Right cardiac atrium (tissue), 5 donors: ENCODE results near the gene AGPS. TPM values are rescaled to one million over a fixed set of nuclear protein-coding genes. Genes with fewer than 3 reads are reported as not detected.
"Not testable (repeated sequence)": the region's sequence is repeated elsewhere in the genome, so short reads cannot be mapped to it uniquely, and the experiment has no call there.

Source experiments
- ATAC-seq, 2 donors: fragments of 200-7000 bp; cut with Tn5 transposase; one replicate each; pipeline versions ENCODE4 v1.8.0 to v1.9.1; 2020; ENCODE audit warnings: moderate library complexity in 2 of 2, mild to moderate bottlenecking in 1 of 2
- DNase-seq, 3 donors: peaks; one replicate each; pipeline ENCODE4 v3.0.0-alpha.2; 2020
- H3K27ac ChIP-seq: one replicate; pipeline ENCODE4 v1.5.1; 2013; ENCODE audit warnings: mild to moderate bottlenecking, low read length, control low read depth, moderate library complexity
- H3K27me3 ChIP-seq: one replicate; pipeline ENCODE4 v1.6.1; 2013; ENCODE audit not compliant: control insufficient read depth, insufficient read depth
- H3K4me1 ChIP-seq: one replicate; pipeline ENCODE4 v1.6.1; 2013; ENCODE audit warnings: low read length; ENCODE audit not compliant: control insufficient read depth, insufficient read depth
- H3K4me3 ChIP-seq: one replicate; pipeline ENCODE4 v1.5.1; 2013; ENCODE audit warnings: low read length, control low read depth
- H3K9me3 ChIP-seq: one replicate; pipeline ENCODE4 v1.6.1; 2013; ENCODE audit warnings: low read length; ENCODE audit not compliant: control insufficient read depth
- WGBS: extraction: QIAGEN DNeasy Blood & Tissue Kit; methylation state at CpG from one replicate; pipeline ENCODE4 v1.1.7; 2013; 5-methylcytosine and 5-hydroxymethylcytosine counted together
- intact Hi-C, 4 donors: fragments of 100-400 bp; cut with DNase I; formaldehyde crosslinking; loops; one replicate each; pipeline versions ENCODE4 v1.11.0 to v1.14.0; 2022 to 2023
- polyA plus RNA-seq: library from polyadenylated mRNA; stranded (reverse); fragments of 200-250 nt; gene quantifications from one replicate; pipeline ENCODE4 v1.2.3, GENCODE V29; 2013
- total RNA-seq, 4 donors: library from RNA; stranded (reverse); fragmentation: NEBNext Ultra II Directional; extraction: Animal tissue kit (Norgen Biotek cat#: 25700); gene quantifications; one replicate each; pipeline ENCODE4 v1.2.1, GENCODE V29; 2021
- donor health status: healthy with polysubstance abuse.
- donor health status: DM: no; HTN: yes; CAD: no.
- donor health status: DM: no; HTN: no; CAD: no.
- donor health status: DM: no; HTN: yes; CAD: no; lungs with severe emphysema.
- donor health status: DM: yes; HTN: yes; CAD: no.

Gene AGPS
- total and polyA plus RNA-seq, 5 donors = 4.7 to 26.0 (median 23.9) TPM

DNA sequence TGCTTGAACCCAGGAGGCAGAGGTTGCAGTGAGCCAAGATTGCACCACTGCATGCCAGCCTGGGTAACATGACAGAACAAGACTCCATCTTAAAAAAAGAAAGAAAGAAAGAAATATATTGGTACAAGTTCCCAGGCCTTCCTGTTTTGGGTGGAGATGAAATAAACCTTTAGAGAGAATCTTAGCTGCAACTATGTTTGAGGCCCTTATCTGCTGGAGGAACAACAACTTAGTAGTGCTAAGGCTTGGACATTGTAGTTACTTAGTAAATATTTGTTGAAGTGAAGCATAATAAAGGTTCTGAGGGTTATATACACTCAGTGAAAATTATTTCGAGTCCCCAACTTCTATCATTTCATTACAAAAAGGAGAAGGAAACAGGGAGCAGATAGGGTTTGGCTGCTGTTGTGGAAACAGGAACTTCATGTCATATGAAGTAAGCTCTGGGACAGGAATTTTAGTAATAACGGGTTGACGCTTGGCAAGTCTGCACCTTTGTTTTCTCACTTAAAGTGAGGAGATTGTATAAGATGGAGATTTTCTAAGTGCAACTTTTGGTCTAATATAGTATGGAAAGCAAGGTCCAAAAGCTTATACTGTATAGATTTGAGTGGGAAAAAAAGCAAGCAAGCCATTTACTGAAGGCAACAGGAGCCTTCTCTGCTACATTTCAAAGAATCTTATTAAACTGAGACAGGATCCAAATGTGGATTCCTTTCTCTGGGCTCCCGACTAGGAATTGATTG is 40.0 kb upstream of the AGPS start:
- H3K27me3 ChIP-seq = no peaks in the 10 kb centered on the region
- no peak overlapping the region for H3K4me3 ChIP-seq
- H3K9me3 ChIP-seq = no peaks in the 10 kb centered on the region
- 22% methylated on average over 4 of the region's 4 CpGs for whole genome bisulfite sequencing
- DNase-seq (peak in 1 of 3 donors; percentile 46), ATAC-seq (peak; percentile 63 to 70)
- H3K4me1 ChIP-seq = peaks cover 5% of the 10 kb centered on the region
- intact Hi-C loops = no loop called here
- H3K27ac ChIP-seq = no peak overlapping the region

DNA sequence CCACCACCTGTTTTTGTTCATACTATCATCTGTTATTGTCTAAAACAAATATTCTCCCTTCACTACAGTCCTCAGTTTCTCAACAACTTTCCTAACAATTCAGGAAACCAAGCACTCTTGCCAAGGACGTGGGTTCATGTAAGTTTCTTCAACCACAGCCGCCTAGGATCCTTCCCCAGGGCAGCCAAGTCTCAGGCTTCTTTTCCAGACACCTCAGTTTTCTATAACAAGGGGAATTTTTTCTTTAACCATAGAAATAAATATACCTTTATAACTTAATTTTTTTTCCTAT is 39.4 kb upstream of the AGPS start:
- H3K27me3 ChIP-seq = no peaks in the 10 kb centered on the region
- 47% methylated on average over 2 of the region's 2 CpGs for WGBS
- intact Hi-C loops = no loop called here
- DNase-seq = peak in 2 of 3 donors; percentile 55 to 62
- H3K9me3 ChIP-seq = no peaks in the 10 kb centered on the region
- H3K27ac ChIP-seq = no peak overlapping the region
- H3K4me3 ChIP-seq = no peak overlapping the region
- peak; percentile 64 to 79 for ATAC-seq
- H3K4me1 ChIP-seq = peaks cover 5% of the 10 kb centered on the region

DNA sequence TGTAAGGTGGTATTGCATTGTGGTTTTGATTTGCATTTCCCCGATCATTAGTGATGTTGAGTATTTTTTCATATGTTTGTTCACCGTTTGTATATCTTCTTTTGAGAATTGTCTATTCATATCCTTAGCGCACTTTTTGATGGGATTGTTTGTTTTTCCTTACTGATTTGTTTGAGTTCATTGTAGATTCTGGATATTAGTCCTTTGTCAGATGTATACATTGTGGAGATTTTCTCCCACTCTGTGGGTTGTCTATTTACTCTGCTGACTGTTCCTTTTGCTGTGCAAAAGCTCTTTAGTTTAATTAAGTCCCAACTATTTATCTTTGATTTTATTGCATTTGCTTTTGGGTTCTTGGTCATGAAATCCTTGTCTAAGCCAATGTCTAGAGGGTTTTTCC is 38.0 kb upstream of the AGPS start:
- ATAC-seq, H3K27me3 ChIP-seq, H3K27ac ChIP-seq, H3K4me1 ChIP-seq, DNase-seq, intact Hi-C loops, H3K9me3 ChIP-seq, H3K4me3 ChIP-seq: not testable (repeated sequence)
- 91% methylated on average over 3 of the region's 3 CpGs for WGBS

DNA sequence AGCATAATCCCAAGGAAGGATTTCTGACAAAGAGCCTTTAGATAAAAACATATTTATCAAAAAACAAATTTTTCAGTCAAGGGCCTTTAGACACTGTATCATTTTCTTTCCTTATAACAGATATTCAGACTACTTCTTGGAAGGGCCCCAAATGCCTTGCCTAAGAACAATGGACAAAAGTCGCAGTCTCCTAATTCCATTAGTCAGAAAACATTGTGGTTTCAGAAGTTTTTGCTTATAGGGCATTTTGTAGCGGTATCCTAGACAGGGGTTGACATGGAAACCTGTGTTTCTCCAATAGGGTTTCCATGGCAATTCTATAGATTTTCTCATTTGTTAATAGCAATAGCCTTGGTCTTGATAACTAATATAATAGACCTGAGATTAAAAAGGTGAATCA is 36.7 kb upstream of the AGPS start:
- ATAC-seq = peak; percentile 42 to 44
- WGBS = 58% methylated on average over 2 of the region's 2 CpGs

DNA sequence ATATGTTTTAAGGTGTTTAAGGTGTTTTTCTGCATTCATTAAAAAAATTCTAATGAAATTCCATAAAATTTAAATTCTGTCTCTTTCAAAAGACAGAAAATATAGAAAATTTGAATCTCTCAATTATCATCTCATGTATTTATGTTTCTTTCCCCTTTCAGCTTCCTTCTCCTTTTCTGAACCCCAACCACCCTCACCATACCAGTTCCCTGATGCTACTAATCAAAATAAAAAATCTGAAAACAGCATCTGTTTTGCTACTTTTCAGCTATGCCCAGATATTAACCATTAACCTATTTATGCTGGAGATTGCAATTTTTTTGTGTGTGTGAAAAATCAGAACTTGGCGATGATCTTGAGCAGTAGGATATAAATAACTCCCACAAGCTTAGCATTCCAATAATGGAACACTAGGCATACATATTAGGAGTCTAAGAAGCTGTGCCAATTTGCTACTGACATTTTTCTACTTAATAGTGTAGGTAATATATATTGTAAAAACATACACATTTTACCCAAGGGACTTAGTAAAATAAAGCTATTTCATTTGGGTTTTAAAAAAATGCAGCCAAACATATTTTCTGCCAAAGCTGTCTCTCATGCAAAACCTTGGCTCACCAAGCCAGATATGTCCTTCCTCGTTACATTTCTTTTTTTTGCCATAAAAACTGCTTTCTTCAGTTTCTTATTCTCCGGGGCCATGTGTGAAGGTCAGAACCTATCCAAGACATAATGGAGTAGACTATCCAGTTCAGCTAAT is 32.6 kb upstream of the AGPS start:
- Histone ChIP-seq H3K4me1 (no peaks in the 10 kb centered on the region), H3K9me3 (no peaks in the 10 kb centered on the region), H3K27me3 (no peaks in the 10 kb centered on the region), H3K4me3 (no peak overlapping the region), H3K27ac (no peak overlapping the region)
- intact Hi-C loops = no loop called here
- ATAC-seq = no peak
- WGBS = 42% methylated on average over 3 of the region's 3 CpGs
- no peak for DNase-seq

More for the DNA sequence above, 36.7 kb upstream of the AGPS start:
- Histone ChIP-seq H3K4me1 (no peaks in the 10 kb centered on the region), H3K27ac (no peak overlapping the region), H3K27me3 (no peaks in the 10 kb centered on the region), H3K9me3 (no peaks in the 10 kb centered on the region), H3K4me3 (no peak overlapping the region)
- no peak for DNase-seq
- intact Hi-C loops = no loop called here

DNA sequence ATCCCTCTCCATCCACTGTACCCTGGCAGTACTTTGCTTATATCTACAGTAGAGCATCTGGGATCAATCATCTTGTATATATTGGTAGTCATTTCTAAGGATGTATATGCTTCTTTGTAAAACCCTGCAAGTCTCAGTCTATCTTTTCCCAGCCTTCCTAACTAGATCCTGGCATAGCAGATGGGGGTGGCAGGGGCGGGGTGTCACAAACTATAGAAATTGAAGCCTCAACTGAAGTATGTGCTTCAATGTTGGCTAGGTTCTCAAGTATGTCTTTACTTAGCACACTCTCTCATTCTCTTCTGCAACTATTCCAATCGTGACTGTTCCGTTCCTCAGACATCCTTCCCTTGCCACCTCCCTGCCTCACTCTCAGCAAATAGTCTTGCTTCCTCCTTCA is 30.1 kb upstream of the AGPS start:
- Histone ChIP-seq H3K4me1 (no peaks in the 10 kb centered on the region), H3K4me3 (no peak overlapping the region), H3K27me3 (no peaks in the 10 kb centered on the region), H3K27ac (no peak overlapping the region), H3K9me3 (no peaks in the 10 kb centered on the region)
- intact Hi-C loops = no loop called here
- DNase-seq (no peak), ATAC-seq (no peak)
- WGBS = 79% methylated on average over 3 of the region's 3 CpGs

DNA sequence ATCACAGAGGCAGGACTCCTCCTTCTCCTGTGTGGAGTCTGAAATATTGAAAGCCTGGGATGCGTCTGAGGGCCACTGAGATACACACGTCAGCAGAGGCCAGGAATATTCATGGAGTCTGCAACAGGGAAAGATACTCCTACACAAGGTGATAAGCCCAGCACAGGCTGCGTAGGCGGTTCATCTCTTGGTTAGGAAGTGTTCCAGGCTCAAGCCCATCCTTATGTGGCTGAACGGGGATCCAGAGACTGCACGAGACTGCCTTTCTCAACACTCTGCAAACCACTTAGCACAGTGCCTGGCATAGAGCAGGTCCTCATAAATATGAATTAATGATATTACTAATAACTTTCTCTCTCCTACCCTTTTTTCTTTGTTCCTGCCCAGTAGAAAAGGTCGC is 29.2 kb upstream of the AGPS start:
- intact Hi-C loops = no loop called here
- ATAC-seq = no peak
- Histone ChIP-seq H3K27me3 (no peaks in the 10 kb centered on the region), H3K27ac (no peak overlapping the region), H3K4me1 (no peaks in the 10 kb centered on the region), H3K9me3 (no peaks in the 10 kb centered on the region), H3K4me3 (no peak overlapping the region)
- DNase-seq = no peak
- WGBS = 88% methylated on average over 7 of the region's 7 CpGs

DNA sequence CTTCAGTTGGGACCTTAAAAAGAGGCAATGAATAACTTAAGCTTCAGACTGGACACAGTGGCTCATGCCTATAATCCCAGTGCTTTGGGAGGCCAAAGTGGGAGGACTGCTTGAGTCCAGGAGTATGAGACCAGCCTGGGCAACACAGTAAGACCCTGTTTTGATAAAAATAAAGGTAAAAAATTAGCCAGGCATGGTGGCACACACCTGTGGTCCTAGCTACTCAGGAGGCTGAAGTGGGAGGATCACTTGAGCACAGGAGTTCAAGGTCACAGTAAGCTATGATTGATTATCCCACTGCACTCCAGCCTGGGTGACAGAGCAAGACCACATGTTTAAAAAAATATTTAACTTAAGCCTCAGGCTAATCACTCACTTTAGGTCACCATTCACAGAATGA is 26.8 kb upstream of the AGPS start:
- intact Hi-C loops, ATAC-seq: not testable (repeated sequence)

DNA sequence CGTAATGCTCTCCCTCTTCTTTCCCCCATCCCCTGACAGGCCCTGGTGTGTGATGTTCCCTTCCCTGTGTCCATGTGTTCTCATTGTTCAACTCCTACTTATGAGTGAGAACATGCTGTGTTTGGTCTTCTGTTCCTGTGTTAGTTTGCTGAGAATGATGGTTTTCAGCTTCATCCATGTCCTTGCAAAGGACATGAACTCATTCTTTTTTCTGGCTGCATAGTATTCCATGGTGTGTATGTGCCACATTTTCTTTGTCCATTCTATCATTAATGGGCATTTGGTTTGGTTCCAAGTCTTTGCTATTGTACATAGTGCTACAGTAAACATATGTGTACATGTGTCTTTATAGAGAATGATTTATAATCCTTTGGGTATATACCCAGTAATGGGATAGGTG is 24.6 kb upstream of the AGPS start:
- H3K4me3 ChIP-seq, intact Hi-C loops, H3K4me1 ChIP-seq, ATAC-seq, DNase-seq, H3K9me3 ChIP-seq, H3K27me3 ChIP-seq, H3K27ac ChIP-seq: not testable (repeated sequence)
- 93% methylated on average over 1 of the region's 1 CpG for WGBS

More for the DNA sequence above, 26.8 kb upstream of the AGPS start:
- H3K9me3 ChIP-seq, H3K27me3 ChIP-seq, H3K27ac ChIP-seq, H3K4me1 ChIP-seq, DNase-seq, H3K4me3 ChIP-seq: not testable (repeated sequence)

DNA sequence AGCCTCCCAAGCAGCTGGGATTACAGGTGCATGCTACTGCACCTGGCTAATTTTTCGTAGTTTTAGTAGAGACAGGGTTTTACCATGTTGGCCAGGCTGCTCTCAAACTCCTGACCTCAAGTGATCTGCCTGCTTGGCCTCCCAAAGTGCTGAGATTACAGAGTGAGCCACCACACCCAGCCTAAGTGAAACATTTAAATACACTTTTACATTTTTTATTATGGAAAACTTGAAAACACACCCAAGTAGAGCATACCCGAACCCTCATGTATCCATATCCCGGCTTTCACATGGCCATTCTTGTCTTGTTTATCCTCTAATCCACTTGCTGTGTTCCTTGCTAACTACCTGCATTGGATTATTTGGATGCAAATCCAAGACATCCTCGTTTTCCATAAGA is 13.2 kb upstream of the AGPS start:
- DNase-seq = no peak
- no peak overlapping the region for H3K4me3 ChIP-seq
- no peak overlapping the region for H3K27ac ChIP-seq
- ATAC-seq = no peak
- intact Hi-C loops = no loop called here
- 92% methylated on average over 4 of the region's 4 CpGs for WGBS
- H3K27me3 ChIP-seq = no peaks in the 10 kb centered on the region
- H3K4me1 ChIP-seq = no peaks in the 10 kb centered on the region
- H3K9me3 ChIP-seq = no peaks in the 10 kb centered on the region

DNA sequence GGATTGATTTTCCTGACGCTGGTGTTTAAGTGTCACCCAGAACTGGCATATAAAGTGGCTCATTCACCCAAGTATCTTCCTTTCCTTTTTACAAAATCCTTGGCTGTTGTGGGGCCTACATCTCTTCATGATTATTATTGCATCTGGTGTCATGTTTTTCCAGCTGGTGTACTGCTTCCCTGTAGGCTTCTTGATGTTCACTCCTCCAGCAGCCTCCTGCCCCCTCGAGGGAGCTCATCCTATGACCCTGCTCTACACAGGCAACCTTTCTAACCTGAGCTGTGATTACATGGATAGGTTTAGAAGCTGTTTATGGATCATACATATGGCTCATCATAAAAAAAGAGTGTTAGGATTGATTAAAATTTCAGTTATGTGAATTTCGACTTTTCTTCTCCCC is 12.4 kb upstream of the AGPS start:
- Histone ChIP-seq H3K27ac (no peak overlapping the region), H3K9me3 (no peaks in the 10 kb centered on the region), H3K27me3 (no peaks in the 10 kb centered on the region), H3K4me1 (no peaks in the 10 kb centered on the region), H3K4me3 (no peak overlapping the region)
- DNase-seq = no peak
- ATAC-seq = no peak
- WGBS = 94% methylated on average over 3 of the region's 3 CpGs
- intact Hi-C loops = no loop called here
